SU-DHL-6 (cell line): ENCODE data around the gene MRPS14.

Source experiments
- H2AFZ ChIP-seq: fragments of 200-600 bp; sonication (generic); 2 replicates; pipeline ENCODE4 v1.6.1; 2014; ENCODE audit warnings: low read depth, mild to moderate bottlenecking, moderate library complexity, mixed read lengths, antibody characterized with exemption, low read length; ENCODE audit not compliant: severe bottlenecking
- H3F3A ChIP-seq: fragments of 200-600 bp; shearing (Covaris generic); 2 replicates; pipeline ENCODE4 v1.6.0; 2016; ENCODE audit warnings: antibody characterized with exemption, mild to moderate bottlenecking; ENCODE audit not compliant: insufficient read depth
- H3K27ac ChIP-seq: fragments of 200-600 bp; sonication (generic); 2 replicates; pipeline ENCODE4 v1.5.1; 2016; ENCODE audit warnings: low read depth, mild to moderate bottlenecking, low read length, moderate library complexity, mixed read lengths
- H3K27me3 ChIP-seq: fragments of 200-600 bp; sonication (generic), shearing (Covaris generic); 2 replicates; pipeline ENCODE4 v1.6.0; 2014; ENCODE audit warnings: mild to moderate bottlenecking, low read length
- H3K36me3 ChIP-seq: fragments of 200-600 bp; sonication (generic); 2 replicates; pipeline ENCODE4 v1.6.1; 2014; ENCODE audit warnings: mild to moderate bottlenecking, low read length, mixed read lengths
- H3K4me2 ChIP-seq: fragments of 300-600, 200-600 bp; shearing (Covaris generic), sonication (generic); 2 replicates; pipeline ENCODE4 v1.6.0; 2014; ENCODE audit warnings: low read length, low read depth, mild to moderate bottlenecking; ENCODE audit not compliant: poor library complexity, severe bottlenecking
- H3K4me3 ChIP-seq: fragments of 200-600 bp; sonication (generic); 2 replicates; pipeline ENCODE4 v1.5.1; 2014; ENCODE audit warnings: antibody characterized with exemption, low read length, mild to moderate bottlenecking, mixed read lengths; ENCODE audit not compliant: insufficient read depth, poor library complexity, severe bottlenecking
- H3K79me2 ChIP-seq: fragments of 200-600 bp; sonication (generic); 2 replicates; pipeline ENCODE4 v1.6.1; 2014; ENCODE audit warnings: mild to moderate bottlenecking, low read length, moderate library complexity; ENCODE audit not compliant: insufficient read depth
- H3K9ac ChIP-seq: fragments of 200-600 bp; sonication (generic); 2 replicates; pipeline ENCODE4 v1.7.0; 2014; ENCODE audit warnings: mild to moderate bottlenecking, low read length
- H3K9me2 ChIP-seq: fragments of 200-600 bp; sonication (generic); replicated peaks from 2 replicates; pipeline ENCODE4 v1.6.1; 2014; ENCODE audit warnings: low read length; ENCODE audit not compliant: insufficient read depth
- H3K9me3 ChIP-seq: fragments of 200-600 bp; sonication (generic); 2 replicates; pipeline ENCODE4 v1.6.1; 2014; ENCODE audit warnings: low read length, mixed read lengths; ENCODE audit not compliant: insufficient read depth
- H4K20me1 ChIP-seq: fragments of 200-600 bp; sonication (generic); 2 replicates; pipeline ENCODE4 v1.6.1; 2014; ENCODE audit warnings: low read depth, mild to moderate bottlenecking, antibody characterized with exemption, low read length, moderate library complexity, mixed read lengths
- CTCF ChIP-seq: fragments of 200-600 bp; sonication (generic); IDR thresholded peaks from one replicate; pipeline ENCODE4 v1.5.1; 2017; ENCODE audit warnings: antibody characterized with exemption, mild to moderate bottlenecking, low read length, moderate library complexity; ENCODE audit not compliant: insufficient read depth, poor library complexity, severe bottlenecking
- EZH2phosphoT487 ChIP-seq: fragments of 200-600 bp; sonication (generic), shearing (Covaris generic); conservative IDR thresholded peaks from 2 replicates; pipeline ENCODE4 v1.6.1; 2018; ENCODE audit warnings: mild to moderate bottlenecking, antibody characterized with exemption, low read length, moderate library complexity, mixed read lengths

The MRPS14 gene

GRCh38 chr1:175005085-175005783, 18.0 kb downstream of the MRPS14 start:
- Histone ChIP-seq H2AFZ (no peak overlapping the region), H3K79me2 (peaks cover 88% of the 10 kb centered on the region), H3K4me3 (no peak overlapping the region), H3K36me3 (peaks cover 56% of the 10 kb centered on the region), H3K4me2 (no peak overlapping the region), H3K9me2 (no peaks in the 10 kb centered on the region), H3K9me3 (no peaks in the 10 kb centered on the region), H3K27ac (no peak overlapping the region), H3K27me3 (no peaks in the 10 kb centered on the region), H3F3A (peaks cover 29% of the 10 kb centered on the region; the same call in 1 of the 2 replicates), H3K9ac (no peak overlapping the region), H4K20me1 (peaks cover 25% of the 10 kb centered on the region)
- TF ChIP-seq EZH2phosphoT487 (no peak), CTCF (no peak)

- Histone ChIP-seq H3K79me2 (peaks cover 84% of the 10 kb centered on the region), H3K27me3 (no peaks in the 10 kb centered on the region), H3K4me3 (no peak overlapping the region), H3K36me3 (peaks cover 43% of the 10 kb centered on the region), H2AFZ (no peak overlapping the region), H4K20me1 (peaks cover 25% of the 10 kb centered on the region), H3K9me3 (no peaks in the 10 kb centered on the region), H3K9ac (no peak overlapping the region), H3K4me2 (peak overlapping the region; percentile 34), H3K27ac (no peak overlapping the region), H3K9me2 (no peaks in the 10 kb centered on the region), H3F3A (peaks cover 32% of the 10 kb centered on the region; the same call in 1 of the 2 replicates)
- TF ChIP-seq CTCF (no peak), EZH2phosphoT487 (no peak)
Measured at GRCh38 chr1:175003521-175003920, 19.7 kb downstream of the MRPS14 start.

- peaks cover 25% of the 10 kb centered on the region for H4K20me1 ChIP-seq
- H3K9me2 ChIP-seq: no peaks in the 10 kb centered on the region
- H3K4me2 ChIP-seq: peak overlapping the region; percentile 85
- no peak overlapping the region for H2AFZ ChIP-seq
- no peaks in the 10 kb centered on the region for H3K9me3 ChIP-seq
- H3F3A ChIP-seq: peaks cover 35% of the 10 kb centered on the region; the same call in 1 of the 2 replicates
- no peak overlapping the region for H3K9ac ChIP-seq
- peaks cover 38% of the 10 kb centered on the region for H3K36me3 ChIP-seq
- peaks cover 80% of the 10 kb centered on the region for H3K79me2 ChIP-seq
- no peak overlapping the region for H3K27ac ChIP-seq
- H3K4me3 ChIP-seq: peak overlapping the region; percentile 28
- no peaks in the 10 kb centered on the region for H3K27me3 ChIP-seq
- TF ChIP-seq EZH2phosphoT487: no peak
- no peak for TF ChIP-seq CTCF
Measured at GRCh38 chr1:175002910-175003517, 20.2 kb downstream of the MRPS14 start.
